ENCODE measurements around the gene DEFB112.
A peak's percentile ranks its signal among the peaks of the same experiment; 100 is the strongest.

DEFB112 gene

DNA sequence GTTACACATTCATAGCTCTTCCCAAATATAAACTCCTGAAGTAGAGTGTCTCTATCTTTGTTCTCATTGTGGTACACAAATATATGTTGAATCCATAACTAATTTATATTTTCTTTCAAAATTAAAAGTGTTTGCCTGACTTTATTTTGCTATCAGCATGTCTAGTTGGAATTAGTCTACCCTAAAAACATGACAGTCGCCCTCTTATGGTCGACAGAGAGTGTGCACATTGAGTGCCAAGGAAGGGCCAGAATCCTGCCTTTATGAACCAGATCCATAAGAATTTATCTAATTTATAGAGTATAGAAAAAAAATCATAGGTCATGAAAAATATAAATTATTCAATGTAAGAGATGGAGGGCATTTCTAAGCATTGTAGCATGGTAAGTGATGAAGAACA, 12.3 kb upstream of the DEFB112 start:
- no peak for DNase-seq (ENCODE audit: low read depth)
- H3K4me3 ChIP-seq (ENCODE audit: low read depth, low read length), result no peak overlapping the region
- TF ChIP-seq CTCF (IDR thresholded peaks at IDR 0.05; ENCODE audit: control insufficient read depth, extremely low read depth, insufficient read depth), result peak; percentile 48

- no peak for TF ChIP-seq CTCF (IDR thresholded peaks at IDR 0.05; ENCODE audit: control insufficient read depth, extremely low read depth, insufficient read depth)
- no peak overlapping the region for H3K4me3 ChIP-seq (ENCODE audit: low read depth, low read length)
- no peak for DNase-seq (ENCODE audit: low read depth)
Measured at GRCh38 chr6:50056242-50056641, 6.5 kb upstream of the DEFB112 start.

- no peak for TF ChIP-seq CTCF (IDR thresholded peaks at IDR 0.05; ENCODE audit: control insufficient read depth, extremely low read depth, insufficient read depth)
- no peak for DNase-seq (ENCODE audit: low read depth)
- no peak overlapping the region for H3K4me3 ChIP-seq (ENCODE audit: low read depth, low read length)
Measured at GRCh38 chr6:50047026-50047425, 2.7 kb downstream of the DEFB112 start.

DNA sequence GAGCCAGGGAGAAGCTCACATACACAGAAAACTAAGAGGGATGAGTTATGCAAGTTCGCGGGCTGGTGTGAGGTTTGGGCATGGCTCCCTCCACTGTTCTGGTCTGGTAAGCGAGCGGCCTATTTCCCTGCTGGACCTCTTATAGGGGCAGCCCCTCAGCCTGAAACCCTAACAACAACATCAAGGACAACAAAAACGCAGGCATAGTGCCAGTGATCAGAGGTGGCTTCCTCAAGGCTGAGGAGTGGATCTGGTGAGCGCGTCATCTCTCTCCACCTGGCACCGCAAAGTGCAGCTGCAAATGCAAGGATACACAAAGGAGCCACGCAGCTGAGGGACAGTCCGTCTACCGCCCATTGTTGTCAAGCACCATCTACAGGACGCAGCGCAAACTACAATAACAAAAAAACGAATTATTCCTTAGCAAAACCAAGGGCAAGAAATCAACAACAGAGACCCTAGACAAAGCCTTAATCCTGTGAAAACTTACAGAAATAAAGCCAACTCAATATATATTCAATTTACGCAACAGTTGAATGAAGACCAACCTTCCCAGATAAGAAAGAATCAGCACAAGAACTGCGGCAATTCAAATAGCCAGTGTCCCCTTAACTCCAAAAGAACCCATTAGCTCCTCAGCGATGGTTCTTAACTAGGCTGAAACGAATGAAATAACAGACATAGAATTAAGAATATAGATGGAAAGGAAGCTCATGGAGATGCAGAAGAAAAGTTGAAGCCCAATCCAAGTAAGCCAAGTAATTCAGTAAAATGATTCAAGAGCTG, 18.8 kb downstream of the DEFB112 start:
- peak; percentile 18 for DNase-seq (ENCODE audit: low read depth)

DNA sequence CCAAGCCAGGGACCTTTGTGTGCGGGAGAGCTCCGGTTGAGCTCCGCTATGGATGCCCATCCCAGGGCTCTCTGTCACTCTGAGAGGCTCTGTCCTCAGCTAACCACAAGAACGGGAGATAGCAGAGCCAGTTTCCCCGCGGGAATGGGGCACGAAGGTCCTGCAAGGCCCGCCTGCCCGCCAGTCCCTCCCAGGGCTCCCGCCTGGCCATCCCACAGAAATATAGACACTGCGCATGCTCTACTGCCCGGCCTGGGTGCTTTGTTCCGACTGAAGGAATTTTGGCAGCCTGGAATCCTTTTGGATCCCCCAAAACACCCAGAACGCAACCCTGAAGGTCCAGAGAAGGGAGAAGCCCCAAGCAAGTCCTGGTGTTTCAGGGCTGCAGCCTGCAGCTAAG, 19.4 kb downstream of the DEFB112 start:
- H3K4me3 ChIP-seq (ENCODE audit: low read depth, low read length), result no peak overlapping the region
- TF ChIP-seq CTCF (IDR thresholded peaks at IDR 0.05; ENCODE audit: control insufficient read depth, extremely low read depth, insufficient read depth), result no peak
- DNase-seq (ENCODE audit: low read depth), result no peak

More for the DNA sequence above, 18.8 kb downstream of the DEFB112 start:
- no peak overlapping the region for H3K4me3 ChIP-seq (ENCODE audit: low read depth, low read length)
- TF ChIP-seq CTCF (IDR thresholded peaks at IDR 0.05; ENCODE audit: control insufficient read depth, extremely low read depth, insufficient read depth), result peak; percentile 75

- no peak for DNase-seq (ENCODE audit: low read depth)
- H3K4me3 ChIP-seq (ENCODE audit: low read depth, low read length), result no peak overlapping the region
- no peak for TF ChIP-seq CTCF (IDR thresholded peaks at IDR 0.05; ENCODE audit: control insufficient read depth, extremely low read depth, insufficient read depth)
Measured at GRCh38 chr6:50025258-50025657, 24.5 kb downstream of the DEFB112 start.

DNA sequence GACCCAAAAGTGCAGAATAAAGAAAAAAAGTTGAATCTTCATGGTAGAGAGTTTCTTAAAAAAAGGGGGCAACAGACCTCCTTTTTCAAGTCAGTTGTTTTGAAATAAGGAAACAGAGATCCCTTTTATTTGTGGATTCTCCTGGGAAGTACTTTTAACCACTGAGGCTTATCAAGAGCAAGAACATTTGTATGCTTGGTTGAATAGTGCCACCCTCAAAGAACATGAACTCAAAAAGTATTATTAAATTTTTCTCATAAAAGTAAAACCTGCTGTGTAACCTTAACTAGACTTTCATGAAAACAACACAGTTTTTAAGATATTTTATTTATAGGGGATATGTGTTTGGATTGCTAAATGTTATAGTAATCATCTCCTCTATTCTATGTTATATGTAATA, 27.8 kb downstream of the DEFB112 start, which contains the start of gene DEFB110:
DEFB110 (minus strand) TSS at position 101 of the 400 bp plus-strand sequence; CDS start at position 42, 59 bp downstream.
- TF ChIP-seq CTCF (IDR thresholded peaks at IDR 0.05; ENCODE audit: control insufficient read depth, extremely low read depth, insufficient read depth), result no peak
- H3K4me3 ChIP-seq (ENCODE audit: low read depth, low read length), result no peak within 1 kb of the TSS

More for the DNA sequence above, 27.8 kb downstream of the DEFB112 start, which contains the start of gene DEFB110:
- no peak for DNase-seq (ENCODE audit: low read depth)

Measured in LNCaP clone FGC (cell line).